HG03064 (cell line): ENCODE measurements around the gene CTSE.
"Not testable (repeated sequence)": the region's sequence is repeated elsewhere in the genome, so short reads cannot be mapped to it uniquely, and the experiment has no call there.

ENCODE experiments used
- ATAC-seq: cut with Tn5 transposase; IDR thresholded peaks from one replicate; pipeline ENCODE4 v1.9.1; 2021; ENCODE audit warnings: low read depth; ENCODE audit not compliant: unreplicated experiment

CTSE gene

GRCh38 chr1:206023695-206024094 lies at the start of gene CTSE:
TSS of gene CTSE (minus strand) at chr1:206023895. CDS start at chr1:206023791, 104 bp downstream.
- ATAC-seq: no peak

GRCh38 chr1:206070627-206071304 lies 47.1 kb upstream of the CTSE start:
- ATAC-seq: no peak

- ATAC-seq: no peak
These were observed 44.6 kb upstream of the CTSE start for GRCh38 chr1:206068314-206068713.

GRCh38 chr1:206067486-206068227 lies 44.0 kb upstream of the CTSE start:
- no peak for ATAC-seq

GRCh38 chr1:206066479-206067171 lies 42.9 kb upstream of the CTSE start:
- ATAC-seq: no peak

- ATAC-seq: no peak
These were observed 42.0 kb upstream of the CTSE start for GRCh38 chr1:206065547-206066145.

GRCh38 chr1:206064501-206064900 lies 40.8 kb upstream of the CTSE start:
- ATAC-seq: not testable (repeated sequence)

GRCh38 chr1:206064001-206064400 lies 40.3 kb upstream of the CTSE start:
- ATAC-seq: not testable (repeated sequence)

- ATAC-seq: no peak
These were observed 38.8 kb upstream of the CTSE start for GRCh38 chr1:206062464-206062863.

- ATAC-seq: no peak
These were observed 37.1 kb upstream of the CTSE start for GRCh38 chr1:206060844-206061243.

- no peak for ATAC-seq
These were observed 35.7 kb upstream of the CTSE start for GRCh38 chr1:206059355-206059915.

- no peak for ATAC-seq
These were observed 35.2 kb upstream of the CTSE start for GRCh38 chr1:206058927-206059292.

- not testable (repeated sequence) for ATAC-seq
These were observed 34.7 kb upstream of the CTSE start for GRCh38 chr1:206058289-206058926.

GRCh38 chr1:206055639-206056323 lies 32.1 kb upstream of the CTSE start:
- ATAC-seq: not testable (repeated sequence)

GRCh38 chr1:206055069-206055625 lies 31.5 kb upstream of the CTSE start:
- not testable (repeated sequence) for ATAC-seq

GRCh38 chr1:206053616-206054015 lies 29.9 kb upstream of the CTSE start:
- ATAC-seq: not testable (repeated sequence)

GRCh38 chr1:206052919-206053610 lies 29.4 kb upstream of the CTSE start, which contains the start of gene RHEX:
TSS of gene RHEX (plus strand) at chr1:206053173. CDS start at chr1:206097829, 44,656 bp downstream.
- ATAC-seq: not testable (repeated sequence)

- not testable (repeated sequence) for ATAC-seq
These were observed 28.7 kb upstream of the CTSE start for GRCh38 chr1:206052231-206052865.
